GM23248 (cell line): Measurements from ENCODE around the gene TOMM22. TPM values are rescaled to one million over a fixed set of nuclear protein-coding genes. Genes with fewer than 3 reads are reported as not detected.
A peak's percentile ranks its signal among the peaks of the same experiment; 100 is the strongest.

Source experiments
- DNase-seq: peaks from one replicate; pipeline ENCODE4 v3.0.0-alpha.2; 2015
- H2AFZ ChIP-seq: fragments of 200-600 bp; sonication (generic); 2 replicates; pipeline ENCODE4 v1.6.1; 2016; ENCODE audit warnings: antibody characterized with exemption
- H3F3A ChIP-seq: fragments of 200-600 bp; sonication (generic); 2 replicates; pipeline ENCODE4 v1.6.1; 2016; ENCODE audit warnings: mild to moderate bottlenecking, antibody characterized with exemption, mixed run types; ENCODE audit not compliant: insufficient read depth
- H3K27ac ChIP-seq: fragments of 200-600 bp; sonication (generic); 2 replicates; pipeline ENCODE4 v1.5.1; 2016; ENCODE audit warnings: mild to moderate bottlenecking
- H3K27me3 ChIP-seq: fragments of 200-600 bp; sonication (generic); replicated peaks from 2 replicates; pipeline ENCODE4 v1.6.1; 2016; ENCODE audit warnings: mild to moderate bottlenecking; ENCODE audit not compliant: insufficient read depth
- H3K36me3 ChIP-seq: fragments of 200-600 bp; sonication (generic); 2 replicates; pipeline ENCODE4 v1.6.1; 2016; ENCODE audit warnings: low read depth, mild to moderate bottlenecking
- H3K4me1 ChIP-seq: fragments of 200-600 bp; sonication (generic); 2 replicates; pipeline ENCODE4 v1.6.1; 2016; ENCODE audit warnings: mild to moderate bottlenecking; ENCODE audit not compliant: insufficient read depth
- H3K4me2 ChIP-seq: fragments of 200-600 bp; sonication (generic); one replicate; pipeline ENCODE4 v1.6.1; 2016; ENCODE audit warnings: mild to moderate bottlenecking; ENCODE audit not compliant: unreplicated experiment
- H3K4me3 ChIP-seq: fragments of 200-600 bp; sonication (generic); 2 replicates; pipeline ENCODE4 v1.5.1; 2016; ENCODE audit warnings: mild to moderate bottlenecking
- H3K79me2 ChIP-seq: fragments of 200-600 bp; sonication (generic); 2 replicates; pipeline ENCODE4 v1.6.1; 2016; ENCODE audit warnings: mild to moderate bottlenecking; ENCODE audit not compliant: insufficient read depth
- H3K9ac ChIP-seq: fragments of 200-600 bp; sonication (generic); 2 replicates; pipeline ENCODE4 v1.6.1; 2016; ENCODE audit warnings: mild to moderate bottlenecking
- H3K9me2 ChIP-seq: fragments of 200-600 bp; sonication (generic); 2 replicates; pipeline ENCODE4 v1.6.1; 2016; ENCODE audit warnings: mixed run types, mild to moderate bottlenecking, moderate library complexity; ENCODE audit not compliant: insufficient read depth
- H3K9me3 ChIP-seq: fragments of 200-600 bp; sonication (generic); one replicate; pipeline ENCODE4 v1.6.1; 2017; ENCODE audit warnings: low read depth
- H4K20me1 ChIP-seq: fragments of 200-600 bp; sonication (generic); 2 replicates; pipeline ENCODE4 v1.6.0; 2016; ENCODE audit not compliant: insufficient read depth
- EZH2 ChIP-seq: fragments of 200-600 bp; sonication (generic); IDR thresholded peaks from 2 replicates; pipeline ENCODE4 v1.6.1; 2018; ENCODE audit warnings: antibody characterized with exemption, mild to moderate bottlenecking; ENCODE audit not compliant: insufficient read depth, poor library complexity, severe bottlenecking
- EZH2phosphoT487 ChIP-seq: fragments of 200-600 bp; sonication (generic); IDR thresholded peaks from 2 replicates; pipeline ENCODE4 v1.6.1; 2018; ENCODE audit warnings: antibody characterized with exemption, moderate library complexity, mild to moderate bottlenecking, low read depth; ENCODE audit not compliant: insufficient read depth
- WGBS, 2 experiments: methylation state at CpG; one replicate each; pipeline ENCODE4 v1.1.6; 2015 to 2017; ENCODE audit warnings: low lambda C conversion rate in 2 of 2, low coverage in 1 of 2; ENCODE audit errors: missing lambda C conversion rate in 2 of 2; 5-methylcytosine and 5-hydroxymethylcytosine counted together
- in situ Hi-C: fragments of 300-500 bp; cut with MboI; formaldehyde crosslinking; loops from 2 replicates; pipeline ENCODE4 v1.15.0; 2020
- polyA plus RNA-seq: library from polyadenylated mRNA; unstranded; fragments of >200 nt; fragmentation: Nextera tagmentation; extraction: Ambion mirVana; gene quantifications from 2 replicates; pipeline ENCODE4 v1.2.1, GENCODE V29; 2016
- total RNA-seq: library from RNA; depleted of rRNA; stranded (reverse); fragments of >200 nt; shearing (Covaris generic); gene quantifications from 2 replicates; pipeline ENCODE4 v1.2.3, GENCODE V29; 2014

TOMM22 gene
- total and polyA plus RNA-seq, 2 experiments from 2014 or later = 48.9 to 92.0 TPM

GRCh38 chr22:38719196-38719595 is 37.4 kb downstream of the TOMM22 start:
- peak overlapping the region; percentile 80 for H3K27ac ChIP-seq
- 84 to 85% methylated on average over 6 of the region's 6 CpGs for WGBS, 2 experiments
- H3K36me3 ChIP-seq = peaks cover 20% of the 10 kb centered on the region
- H4K20me1 ChIP-seq = no peaks in the 10 kb centered on the region
- no peak overlapping the region for H3K4me3 ChIP-seq
- peaks cover 24% of the 10 kb centered on the region for H3F3A ChIP-seq
- H3K4me2 ChIP-seq = peak overlapping the region; percentile 65
- no peaks in the 10 kb centered on the region for H3K9me3 ChIP-seq
- no peaks in the 10 kb centered on the region for H3K27me3 ChIP-seq
- TF ChIP-seq EZH2phosphoT487 (no peak), EZH2 (no peak)
- in situ Hi-C loops = no loop called here
- no peak for DNase-seq
- no peak overlapping the region for H2AFZ ChIP-seq
- peaks cover 67% of the 10 kb centered on the region for H3K79me2 ChIP-seq
- H3K4me1 ChIP-seq = peaks cover 13% of the 10 kb centered on the region
- H3K9ac ChIP-seq = no peak overlapping the region
- no peaks in the 10 kb centered on the region for H3K9me2 ChIP-seq

- DNase-seq = no peak
- Histone ChIP-seq H3F3A (peaks cover 24% of the 10 kb centered on the region), H3K79me2 (peaks cover 56% of the 10 kb centered on the region), H3K4me1 (peaks cover 13% of the 10 kb centered on the region), H3K27ac (no peak overlapping the region), H3K27me3 (no peaks in the 10 kb centered on the region), H2AFZ (no peak overlapping the region), H3K4me2 (no peak overlapping the region), H4K20me1 (no peaks in the 10 kb centered on the region), H3K4me3 (no peak overlapping the region), H3K9me3 (no peaks in the 10 kb centered on the region), H3K36me3 (peaks cover 25% of the 10 kb centered on the region), H3K9me2 (no peaks in the 10 kb centered on the region), H3K9ac (no peak overlapping the region)
- in situ Hi-C loops = no loop called here
- 70 to 79% methylated on average over 3 of the region's 3 CpGs for WGBS, 2 experiments
- TF ChIP-seq EZH2phosphoT487 (no peak), EZH2 (no peak)
These were observed 38.6 kb downstream of the TOMM22 start for GRCh38 chr22:38720350-38720749.

- TF ChIP-seq EZH2 (no peak), EZH2phosphoT487 (no peak)
These were observed 39.8 kb downstream of the TOMM22 start for GRCh38 chr22:38721551-38721950.

DNA sequence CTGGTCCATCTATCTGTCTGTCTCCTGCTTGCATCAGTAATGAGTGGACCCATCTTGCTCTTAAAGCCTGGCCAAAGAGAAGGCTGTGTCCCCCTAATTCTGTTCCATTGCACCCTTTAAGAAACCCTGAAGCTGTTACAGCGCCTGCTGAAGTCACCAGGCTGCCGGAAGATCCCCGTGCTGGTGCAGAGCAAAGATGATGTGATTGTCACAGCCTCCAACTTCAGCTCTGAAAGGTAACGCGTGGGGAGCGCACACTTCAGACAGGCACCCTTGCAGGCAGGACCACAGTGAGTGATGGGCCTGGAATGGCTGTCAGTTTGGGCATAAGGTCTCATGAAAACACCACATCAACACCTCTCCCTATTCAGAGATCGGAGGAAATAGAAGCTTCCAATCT is 42.4 kb downstream of the TOMM22 start:
- 97 to 100% methylated on average over 7 of the region's 7 CpGs for WGBS, 2 experiments
- peaks cover 32% of the 10 kb centered on the region for H3K79me2 ChIP-seq
- no peak overlapping the region for H3K4me3 ChIP-seq
- no peaks in the 10 kb centered on the region for H4K20me1 ChIP-seq
- in situ Hi-C loops = no loop called here
- no peak overlapping the region for H3K9ac ChIP-seq
- H3K27ac ChIP-seq = no peak overlapping the region
- H3F3A ChIP-seq = peaks cover 3% of the 10 kb centered on the region
- H3K9me3 ChIP-seq = no peaks in the 10 kb centered on the region
- TF ChIP-seq EZH2 (no peak), EZH2phosphoT487 (no peak)
- DNase-seq = no peak
- H3K27me3 ChIP-seq = no peaks in the 10 kb centered on the region
- H2AFZ ChIP-seq = no peak overlapping the region
- H3K4me1 ChIP-seq = peaks cover under 1% of the 10 kb centered on the region
- no peak overlapping the region for H3K4me2 ChIP-seq
- H3K36me3 ChIP-seq = peaks cover 32% of the 10 kb centered on the region
- H3K9me2 ChIP-seq = no peaks in the 10 kb centered on the region

More at GRCh38 chr22:38721551-38721950, 39.8 kb downstream of the TOMM22 start:
- no peak overlapping the region for H3K4me3 ChIP-seq
- H2AFZ ChIP-seq = no peak overlapping the region
- H3F3A ChIP-seq = peaks cover 24% of the 10 kb centered on the region
- H3K27ac ChIP-seq = no peak overlapping the region
- H3K9me3 ChIP-seq = no peaks in the 10 kb centered on the region
- H3K4me1 ChIP-seq = peaks cover 13% of the 10 kb centered on the region
- H3K27me3 ChIP-seq = no peaks in the 10 kb centered on the region
- DNase-seq = no peak
- H4K20me1 ChIP-seq = no peaks in the 10 kb centered on the region
- no peak overlapping the region for H3K9ac ChIP-seq
- in situ Hi-C loops = no loop called here
- no peaks in the 10 kb centered on the region for H3K9me2 ChIP-seq
- H3K79me2 ChIP-seq = peaks cover 44% of the 10 kb centered on the region
- peaks cover 29% of the 10 kb centered on the region for H3K36me3 ChIP-seq
- H3K4me2 ChIP-seq = no peak overlapping the region
- 91 to 94% methylated on average over 7 of the region's 7 CpGs for WGBS, 2 experiments
